Neural cell (in vitro differentiated cells): Measurements from ENCODE around the gene TCEAL4. TPM values are rescaled to one million over a fixed set of nuclear protein-coding genes. Genes with fewer than 3 reads are reported as not detected.

ENCODE experiments used
- H2AFZ ChIP-seq: fragments of 200-600, 300-800 bp; sonication (generic), shearing (Covaris generic); 2 replicates; pipeline ENCODE4 v1.6.0; 2014; ENCODE audit warnings: low read depth, mild to moderate bottlenecking, antibody characterized with exemption, low read length, moderate library complexity
- H3F3A ChIP-seq: fragments of 200-600 bp; shearing (Covaris generic); 2 replicates; pipeline ENCODE4 v1.6.1; 2016; ENCODE audit warnings: mild to moderate bottlenecking, moderate library complexity, mixed read lengths, antibody characterized with exemption, low read length; ENCODE audit not compliant: insufficient read depth, poor library complexity, severe bottlenecking
- H3K27ac ChIP-seq: fragments of 200-600, 300-800 bp; sonication (generic), shearing (Covaris generic); 2 replicates; pipeline ENCODE4 v1.5.1; 2014; ENCODE audit warnings: mild to moderate bottlenecking, low read length, moderate library complexity
- H3K27me3 ChIP-seq: fragments of 300-800, 200-600 bp; sonication (generic), shearing (Covaris generic); 2 replicates; pipeline ENCODE4 v1.6.0; 2014; ENCODE audit warnings: mild to moderate bottlenecking, low read depth, low read length, moderate library complexity; ENCODE audit not compliant: insufficient read depth
- H3K36me3 ChIP-seq: fragments of 300-800, 200-600 bp; sonication (generic), shearing (Covaris generic); 2 replicates; pipeline ENCODE4 v1.5.1; 2014; ENCODE audit warnings: mild to moderate bottlenecking, antibody characterized with exemption, low read length, moderate library complexity; ENCODE audit not compliant: insufficient read depth
- H3K4me2 ChIP-seq: fragments of 300-800, 200-600 bp; sonication (generic), shearing (Covaris generic); 2 replicates; pipeline ENCODE4 v1.6.0; 2014; ENCODE audit warnings: mild to moderate bottlenecking, low read length
- H3K4me3 ChIP-seq: fragments of 300-800, 200-600 bp; sonication (generic), shearing (Covaris generic); 2 replicates; pipeline ENCODE4 v1.5.1; 2014; ENCODE audit warnings: mild to moderate bottlenecking, low read length, moderate library complexity
- H3K79me2 ChIP-seq: fragments of 200-600 bp; shearing (Covaris generic); replicated peaks from 2 replicates; pipeline ENCODE4 v1.6.0; 2014; ENCODE audit warnings: mild to moderate bottlenecking, low read length, moderate library complexity; ENCODE audit not compliant: insufficient read depth
- H3K9ac ChIP-seq: fragments of 300-800, 200-600 bp; sonication (generic), shearing (Covaris generic); 2 replicates; pipeline ENCODE4 v1.6.1; 2016; ENCODE audit warnings: mild to moderate bottlenecking, low read length, mixed read lengths
- H3K9me2 ChIP-seq: fragments of 200-600 bp; shearing (Covaris generic); 2 replicates; pipeline ENCODE4 v1.6.1; 2016; ENCODE audit warnings: mild to moderate bottlenecking, low read length, mixed read lengths; ENCODE audit not compliant: insufficient read depth
- H3K9me3 ChIP-seq: fragments of 200-600, 300-800 bp; sonication (generic), shearing (Covaris generic); 2 replicates; pipeline ENCODE4 v1.6.1; 2016; ENCODE audit warnings: mild to moderate bottlenecking, mixed run types, low read length, moderate library complexity, mixed read lengths
- H4K20me1 ChIP-seq: fragments of 200-600 bp; shearing (Covaris generic); 2 replicates; pipeline ENCODE4 v1.6.1; 2016; ENCODE audit warnings: mild to moderate bottlenecking, mixed run types; ENCODE audit not compliant: insufficient read depth
- EP300 ChIP-seq: fragments of 450-650 bp; conservative IDR thresholded peaks from 2 replicates; pipeline ENCODE4 v1.6.1; 2014; ENCODE audit warnings: antibody characterized with exemption, mild to moderate bottlenecking, moderate library complexity; ENCODE audit not compliant: poor library complexity, severe bottlenecking
- EZH2 ChIP-seq: fragments of 200-600, 300-800 bp; shearing (Covaris generic), sonication (generic); IDR thresholded peaks from 2 replicates; pipeline ENCODE4 v1.6.1; 2014; ENCODE audit warnings: antibody characterized with exemption, low read length, borderline replicate concordance, mild to moderate bottlenecking; ENCODE audit not compliant: insufficient read depth, poor library complexity, severe bottlenecking
- MXI1 ChIP-seq: fragments of 450-650 bp; conservative IDR thresholded peaks from 2 replicates; pipeline ENCODE4 v1.6.1; 2014; ENCODE audit warnings: antibody characterized with exemption, mild to moderate bottlenecking; ENCODE audit not compliant: poor library complexity, severe bottlenecking
- POLR2AphosphoS5 ChIP-seq: IDR thresholded peaks from 2 replicates; pipeline ENCODE4 v1.6.1; 2012
- RAD21 ChIP-seq: fragments of 450-650 bp; conservative IDR thresholded peaks from 2 replicates; pipeline ENCODE4 v1.6.1; 2014; ENCODE audit warnings: antibody characterized with exemption, mild to moderate bottlenecking, moderate library complexity
- SMC3 ChIP-seq: fragments of 450-650 bp; conservative IDR thresholded peaks from 2 replicates; pipeline ENCODE4 v1.6.1; 2014; ENCODE audit warnings: antibody characterized with exemption, mild to moderate bottlenecking, moderate library complexity; ENCODE audit not compliant: poor library complexity
- TAF1 ChIP-seq: IDR thresholded peaks from 2 replicates; pipeline ENCODE4 v1.6.1; 2012; ENCODE audit warnings: low read depth
- polyA plus RNA-seq: library from polyadenylated mRNA; depleted of rRNA; stranded (reverse); fragments of >200 nt; gene quantifications from 2 replicates; pipeline ENCODE4 v1.2.3, GENCODE V29; 2014
- TF ChIP-seq, protein P1 (sequence below): IDR thresholded peaks from 2 replicates; pipeline ENCODE4 v1.6.1; 2012; ENCODE audit warnings: borderline replicate concordance
- TF ChIP-seq, protein P2 (sequence below): fragments of 450-650 bp; IDR thresholded peaks from 2 replicates; pipeline ENCODE4 v1.5.1; 2014; ENCODE audit warnings: antibody characterized with exemption, mild to moderate bottlenecking, moderate library complexity; ENCODE audit not compliant: poor library complexity, severe bottlenecking

The TCEAL4 gene
- polyA plus RNA-seq, 1 donor from 2014 or later: 130 TPM

DNA sequence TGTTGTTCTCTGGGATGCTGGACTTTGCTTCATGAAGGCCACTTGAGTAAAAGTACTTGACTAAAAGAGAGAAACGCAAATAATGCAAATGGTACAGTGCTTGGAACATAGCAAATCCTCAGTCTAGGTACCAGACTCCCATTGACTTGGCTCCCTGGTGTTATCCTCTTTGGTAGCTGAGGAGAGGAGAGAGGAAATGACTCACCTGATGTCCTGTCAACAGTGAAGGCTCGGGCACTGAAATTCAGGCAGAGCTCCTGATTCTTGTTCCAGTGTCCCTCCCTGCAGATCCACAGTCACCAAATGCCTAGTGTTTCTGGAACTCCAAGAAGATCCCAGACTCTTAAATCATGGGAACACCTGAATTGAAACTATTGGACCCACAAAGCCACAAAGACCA lies 22.5 kb upstream of the TCEAL4 start:
- H3K79me2 ChIP-seq: no peaks in the 10 kb centered on the region
- no peaks in the 10 kb centered on the region for H3K27me3 ChIP-seq
- H2AFZ ChIP-seq: no peak overlapping the region
- H3K9me2 ChIP-seq: no peaks in the 10 kb centered on the region
- H3K27ac ChIP-seq: no peak overlapping the region
- no peaks in the 10 kb centered on the region for H3F3A ChIP-seq
- no peak overlapping the region for H3K4me3 ChIP-seq
- no peaks in the 10 kb centered on the region for H3K36me3 ChIP-seq
- no peak overlapping the region for H3K9ac ChIP-seq
- H3K4me2 ChIP-seq: no peak overlapping the region
- H4K20me1 ChIP-seq: no peaks in the 10 kb centered on the region
- no peak for TF ChIP-seq TAF1
- TF ChIP-seq, protein P1, sequence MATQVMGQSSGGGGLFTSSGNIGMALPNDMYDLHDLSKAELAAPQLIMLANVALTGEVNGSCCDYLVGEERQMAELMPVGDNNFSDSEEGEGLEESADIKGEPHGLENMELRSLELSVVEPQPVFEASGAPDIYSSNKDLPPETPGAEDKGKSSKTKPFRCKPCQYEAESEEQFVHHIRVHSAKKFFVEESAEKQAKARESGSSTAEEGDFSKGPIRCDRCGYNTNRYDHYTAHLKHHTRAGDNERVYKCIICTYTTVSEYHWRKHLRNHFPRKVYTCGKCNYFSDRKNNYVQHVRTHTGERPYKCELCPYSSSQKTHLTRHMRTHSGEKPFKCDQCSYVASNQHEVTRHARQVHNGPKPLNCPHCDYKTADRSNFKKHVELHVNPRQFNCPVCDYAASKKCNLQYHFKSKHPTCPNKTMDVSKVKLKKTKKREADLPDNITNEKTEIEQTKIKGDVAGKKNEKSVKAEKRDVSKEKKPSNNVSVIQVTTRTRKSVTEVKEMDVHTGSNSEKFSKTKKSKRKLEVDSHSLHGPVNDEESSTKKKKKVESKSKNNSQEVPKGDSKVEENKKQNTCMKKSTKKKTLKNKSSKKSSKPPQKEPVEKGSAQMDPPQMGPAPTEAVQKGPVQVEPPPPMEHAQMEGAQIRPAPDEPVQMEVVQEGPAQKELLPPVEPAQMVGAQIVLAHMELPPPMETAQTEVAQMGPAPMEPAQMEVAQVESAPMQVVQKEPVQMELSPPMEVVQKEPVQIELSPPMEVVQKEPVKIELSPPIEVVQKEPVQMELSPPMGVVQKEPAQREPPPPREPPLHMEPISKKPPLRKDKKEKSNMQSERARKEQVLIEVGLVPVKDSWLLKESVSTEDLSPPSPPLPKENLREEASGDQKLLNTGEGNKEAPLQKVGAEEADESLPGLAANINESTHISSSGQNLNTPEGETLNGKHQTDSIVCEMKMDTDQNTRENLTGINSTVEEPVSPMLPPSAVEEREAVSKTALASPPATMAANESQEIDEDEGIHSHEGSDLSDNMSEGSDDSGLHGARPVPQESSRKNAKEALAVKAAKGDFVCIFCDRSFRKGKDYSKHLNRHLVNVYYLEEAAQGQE: no peak
- no peak for TF ChIP-seq EP300
- no peak for TF ChIP-seq MXI1
- no peak for TF ChIP-seq RAD21
- TF ChIP-seq EZH2: no peak
- TF ChIP-seq, protein P2, sequence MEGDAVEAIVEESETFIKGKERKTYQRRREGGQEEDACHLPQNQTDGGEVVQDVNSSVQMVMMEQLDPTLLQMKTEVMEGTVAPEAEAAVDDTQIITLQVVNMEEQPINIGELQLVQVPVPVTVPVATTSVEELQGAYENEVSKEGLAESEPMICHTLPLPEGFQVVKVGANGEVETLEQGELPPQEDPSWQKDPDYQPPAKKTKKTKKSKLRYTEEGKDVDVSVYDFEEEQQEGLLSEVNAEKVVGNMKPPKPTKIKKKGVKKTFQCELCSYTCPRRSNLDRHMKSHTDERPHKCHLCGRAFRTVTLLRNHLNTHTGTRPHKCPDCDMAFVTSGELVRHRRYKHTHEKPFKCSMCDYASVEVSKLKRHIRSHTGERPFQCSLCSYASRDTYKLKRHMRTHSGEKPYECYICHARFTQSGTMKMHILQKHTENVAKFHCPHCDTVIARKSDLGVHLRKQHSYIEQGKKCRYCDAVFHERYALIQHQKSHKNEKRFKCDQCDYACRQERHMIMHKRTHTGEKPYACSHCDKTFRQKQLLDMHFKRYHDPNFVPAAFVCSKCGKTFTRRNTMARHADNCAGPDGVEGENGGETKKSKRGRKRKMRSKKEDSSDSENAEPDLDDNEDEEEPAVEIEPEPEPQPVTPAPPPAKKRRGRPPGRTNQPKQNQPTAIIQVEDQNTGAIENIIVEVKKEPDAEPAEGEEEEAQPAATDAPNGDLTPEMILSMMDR: no peak
- TF ChIP-seq POLR2AphosphoS5: no peak
- TF ChIP-seq SMC3: no peak
- H3K9me3 ChIP-seq: no peaks in the 10 kb centered on the region

- TF ChIP-seq EZH2 (no peak), EP300 (no peak), TAF1 (no peak)
- TF ChIP-seq, protein P2: no peak
- TF ChIP-seq, protein P1: no peak
- no peak overlapping the region for H2AFZ ChIP-seq
- no peaks in the 10 kb centered on the region for H3K36me3 ChIP-seq
- no peaks in the 10 kb centered on the region for H3K9me2 ChIP-seq
- H3K27ac ChIP-seq: no peak overlapping the region
- no peak overlapping the region for H3K4me3 ChIP-seq
- H3K27me3 ChIP-seq: no peaks in the 10 kb centered on the region
- H3K4me2 ChIP-seq: no peak overlapping the region
- no peaks in the 10 kb centered on the region for H3K79me2 ChIP-seq
- no peaks in the 10 kb centered on the region for H4K20me1 ChIP-seq
- no peaks in the 10 kb centered on the region for H3K9me3 ChIP-seq
- no peaks in the 10 kb centered on the region for H3F3A ChIP-seq
- H3K9ac ChIP-seq: no peak overlapping the region
Measured at GRCh38 chrX:103565197-103565596, 20.1 kb upstream of the TCEAL4 start.
